HS-5 (cell line): ENCODE measurements around the gene ADAMTSL3.

Experiments used
- DNase-seq: peaks from one replicate; pipeline ENCODE4 v3.0.0-alpha.2; 2012; ENCODE audit warnings: low read depth

The ADAMTSL3 gene, protein sequence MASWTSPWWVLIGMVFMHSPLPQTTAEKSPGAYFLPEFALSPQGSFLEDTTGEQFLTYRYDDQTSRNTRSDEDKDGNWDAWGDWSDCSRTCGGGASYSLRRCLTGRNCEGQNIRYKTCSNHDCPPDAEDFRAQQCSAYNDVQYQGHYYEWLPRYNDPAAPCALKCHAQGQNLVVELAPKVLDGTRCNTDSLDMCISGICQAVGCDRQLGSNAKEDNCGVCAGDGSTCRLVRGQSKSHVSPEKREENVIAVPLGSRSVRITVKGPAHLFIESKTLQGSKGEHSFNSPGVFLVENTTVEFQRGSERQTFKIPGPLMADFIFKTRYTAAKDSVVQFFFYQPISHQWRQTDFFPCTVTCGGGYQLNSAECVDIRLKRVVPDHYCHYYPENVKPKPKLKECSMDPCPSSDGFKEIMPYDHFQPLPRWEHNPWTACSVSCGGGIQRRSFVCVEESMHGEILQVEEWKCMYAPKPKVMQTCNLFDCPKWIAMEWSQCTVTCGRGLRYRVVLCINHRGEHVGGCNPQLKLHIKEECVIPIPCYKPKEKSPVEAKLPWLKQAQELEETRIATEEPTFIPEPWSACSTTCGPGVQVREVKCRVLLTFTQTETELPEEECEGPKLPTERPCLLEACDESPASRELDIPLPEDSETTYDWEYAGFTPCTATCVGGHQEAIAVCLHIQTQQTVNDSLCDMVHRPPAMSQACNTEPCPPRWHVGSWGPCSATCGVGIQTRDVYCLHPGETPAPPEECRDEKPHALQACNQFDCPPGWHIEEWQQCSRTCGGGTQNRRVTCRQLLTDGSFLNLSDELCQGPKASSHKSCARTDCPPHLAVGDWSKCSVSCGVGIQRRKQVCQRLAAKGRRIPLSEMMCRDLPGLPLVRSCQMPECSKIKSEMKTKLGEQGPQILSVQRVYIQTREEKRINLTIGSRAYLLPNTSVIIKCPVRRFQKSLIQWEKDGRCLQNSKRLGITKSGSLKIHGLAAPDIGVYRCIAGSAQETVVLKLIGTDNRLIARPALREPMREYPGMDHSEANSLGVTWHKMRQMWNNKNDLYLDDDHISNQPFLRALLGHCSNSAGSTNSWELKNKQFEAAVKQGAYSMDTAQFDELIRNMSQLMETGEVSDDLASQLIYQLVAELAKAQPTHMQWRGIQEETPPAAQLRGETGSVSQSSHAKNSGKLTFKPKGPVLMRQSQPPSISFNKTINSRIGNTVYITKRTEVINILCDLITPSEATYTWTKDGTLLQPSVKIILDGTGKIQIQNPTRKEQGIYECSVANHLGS (N-terminal part only)

DNA sequence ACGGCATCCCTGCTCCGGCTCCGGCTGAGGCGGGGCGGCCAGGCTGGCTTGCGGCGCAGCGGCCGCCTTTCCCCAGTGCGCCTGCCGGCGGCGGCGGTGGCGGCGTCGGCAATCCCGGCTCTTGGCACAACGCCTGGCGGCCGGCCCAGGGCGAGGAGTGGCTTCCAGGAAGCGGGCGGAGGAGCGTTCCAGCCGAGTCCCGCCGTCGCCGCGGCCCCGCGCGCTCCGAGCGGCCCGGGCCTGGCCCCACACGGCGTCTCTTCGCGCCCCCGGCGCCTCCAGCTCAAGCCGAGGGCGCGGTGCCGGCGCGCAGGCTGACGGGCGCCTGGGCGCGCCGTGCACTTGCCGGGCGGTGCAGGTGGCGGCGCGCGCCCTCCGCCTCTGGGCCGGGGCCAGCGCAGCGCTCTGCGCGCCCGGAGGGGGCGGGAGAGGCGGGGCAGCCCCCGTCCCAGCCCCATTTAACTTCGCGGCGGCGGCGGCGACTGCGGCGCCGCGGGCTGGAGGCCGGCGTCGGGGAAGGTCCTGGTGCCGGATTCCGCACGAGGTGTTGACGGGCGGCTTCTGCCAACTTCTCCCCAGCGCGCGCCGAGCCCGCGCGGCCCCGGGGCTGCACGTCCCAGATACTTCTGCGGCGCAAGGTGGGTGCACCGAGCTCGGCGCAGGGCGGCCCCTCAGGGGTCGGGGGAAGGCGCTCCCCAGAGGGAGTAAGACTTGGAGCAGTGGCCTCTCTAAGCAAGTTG lies at the start of gene ADAMTSL3:
Gene ADAMTSL3, plus strand, starts transcription at position 485 of the 740 bp plus-strand sequence. CDS start 1,639 bp downstream, outside the sequence.
- DNase-seq = no peak

DNA sequence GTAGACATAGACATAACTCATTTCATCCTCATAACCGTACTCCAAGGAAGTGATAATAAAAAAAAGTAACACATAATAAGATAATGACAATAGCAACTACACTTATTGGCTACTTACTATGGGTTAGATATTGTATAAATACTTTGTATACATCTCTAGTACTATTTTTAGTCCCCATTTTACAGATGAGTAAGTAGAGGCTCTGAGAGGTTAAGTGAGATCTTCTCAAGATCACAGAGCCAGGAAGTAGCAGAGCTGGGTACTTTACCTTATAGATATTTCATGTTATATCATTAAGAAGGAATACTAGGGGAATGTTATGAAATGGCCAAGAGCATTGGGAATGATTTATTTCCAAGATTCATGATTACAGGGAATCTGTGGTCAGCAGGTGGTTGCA lies 49.4 kb upstream of the ADAMTSL3 start:
- no peak for DNase-seq

DNA sequence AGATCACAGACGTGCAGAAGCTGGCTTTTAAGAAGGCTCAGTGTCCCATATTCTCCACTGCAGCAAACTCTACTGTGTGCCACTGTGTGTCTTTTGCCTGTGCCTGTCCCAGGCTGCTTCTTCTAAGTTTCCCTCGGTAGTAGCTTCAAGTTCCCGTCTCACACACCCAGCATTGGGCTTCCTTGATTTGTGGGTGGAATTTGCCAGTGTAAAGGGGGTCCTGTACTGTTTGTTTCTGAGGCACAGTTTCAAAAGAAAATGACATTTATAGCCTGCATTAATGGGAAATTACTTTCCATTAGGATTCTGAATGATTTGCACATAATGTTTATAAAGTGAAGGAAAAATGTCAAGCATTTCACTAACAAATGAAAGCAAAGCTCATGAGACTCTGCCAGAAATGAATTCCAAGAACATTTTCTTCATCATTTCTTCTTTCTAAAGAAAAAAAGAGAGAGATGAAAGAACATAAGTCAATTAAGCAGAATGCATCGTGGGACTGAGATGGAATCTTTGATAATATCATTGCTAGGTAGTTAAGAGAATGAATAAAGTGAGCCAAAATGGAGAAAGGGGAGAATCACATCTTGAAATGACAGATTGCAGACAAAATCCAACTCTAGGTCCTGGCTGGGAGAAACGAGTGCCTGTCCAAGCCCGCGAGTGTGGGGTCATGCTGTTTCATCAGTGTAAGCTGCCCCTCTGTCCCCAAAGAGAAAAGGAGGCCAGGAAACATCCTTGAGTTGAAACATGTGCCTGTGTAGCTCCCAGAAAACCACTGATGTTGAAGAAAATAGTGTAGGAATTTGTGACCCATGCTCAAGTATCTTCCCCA lies 48.6 kb upstream of the ADAMTSL3 start:
- no peak for DNase-seq

- no peak for DNase-seq
Observed at GRCh38 chr15:83610132-83610531, 43.8 kb upstream of the ADAMTSL3 start.

GRCh38 chr15:83610901-83611685 lies 42.8 kb upstream of the ADAMTSL3 start:
- DNase-seq = no peak

DNA sequence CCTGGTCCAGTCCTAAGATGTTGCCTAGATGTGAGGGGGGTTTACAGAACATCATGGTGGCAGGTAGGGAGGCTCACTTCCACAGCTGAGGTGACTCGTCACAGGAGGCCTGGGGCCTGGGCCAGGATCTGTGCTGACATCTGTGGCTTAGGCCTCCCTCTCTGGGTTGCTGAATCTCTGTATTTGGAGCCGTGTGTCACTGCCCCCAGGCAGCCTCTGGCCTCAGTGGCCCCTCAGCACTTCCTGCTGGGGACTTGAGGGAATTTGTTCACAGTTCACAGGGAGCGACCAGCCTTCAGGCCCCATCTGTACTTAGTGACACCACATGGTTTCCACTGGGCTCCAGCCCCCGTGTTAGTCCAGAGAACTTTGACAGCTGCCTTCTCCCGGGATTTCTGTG lies 41.7 kb upstream of the ADAMTSL3 start:
- DNase-seq = no peak

- no peak for DNase-seq
Observed at GRCh38 chr15:83612898-83613635, 40.9 kb upstream of the ADAMTSL3 start.

- no peak for DNase-seq
Observed at GRCh38 chr15:83613714-83614113, 40.2 kb upstream of the ADAMTSL3 start.

- no peak for DNase-seq
Observed at GRCh38 chr15:83616840-83617239, 37.1 kb upstream of the ADAMTSL3 start.

- peak; percentile 34 for DNase-seq
Observed at GRCh38 chr15:83626171-83626802, 27.6 kb upstream of the ADAMTSL3 start.

DNA sequence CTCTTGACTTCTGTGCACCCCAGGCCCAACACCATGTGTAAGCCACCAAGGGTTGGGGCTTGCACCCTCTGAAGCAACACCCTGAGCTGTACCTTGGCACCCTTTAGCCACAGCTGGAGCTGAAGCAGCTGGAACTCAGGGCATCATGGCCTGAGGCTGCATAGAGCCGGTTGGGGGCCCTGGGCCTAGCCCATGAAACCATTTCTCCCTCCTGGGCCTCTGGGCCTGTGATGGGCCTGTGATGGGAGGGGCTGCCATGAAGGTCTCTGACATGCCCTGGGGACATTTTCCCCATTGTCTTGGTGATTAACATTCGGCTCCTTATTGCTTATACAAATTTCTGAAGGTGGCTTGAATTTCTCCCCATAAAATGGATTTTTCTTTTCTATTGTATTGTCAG lies 22.4 kb upstream of the ADAMTSL3 start:
- DNase-seq = no peak

GRCh38 chr15:83643201-83643600 lies 10.7 kb upstream of the ADAMTSL3 start:
- DNase-seq = no peak

- peak; percentile 9 for DNase-seq
Observed at GRCh38 chr15:83644439-83644838, 9.5 kb upstream of the ADAMTSL3 start.

DNA sequence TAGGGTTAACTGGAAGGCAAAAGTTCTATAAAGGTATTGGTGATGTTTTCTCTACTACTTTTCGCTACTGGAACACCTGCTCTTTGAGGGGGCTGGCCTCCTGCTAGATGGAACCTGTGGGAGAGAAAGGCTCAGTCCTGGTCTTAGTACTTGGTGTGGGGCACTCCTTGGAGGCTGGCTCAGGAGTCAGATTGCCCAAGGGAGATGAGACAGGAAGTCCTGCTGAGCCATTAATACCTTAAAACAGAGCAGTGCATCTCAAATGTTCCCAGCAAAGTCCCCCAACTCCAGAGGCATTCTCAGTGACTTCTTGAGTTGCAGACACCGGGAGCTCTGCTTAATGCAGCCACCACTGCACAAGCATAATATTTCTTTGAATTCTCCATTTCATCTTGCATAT lies 3.1 kb upstream of the ADAMTSL3 start:
- no peak for DNase-seq

- no peak for DNase-seq
Observed at GRCh38 chr15:83651541-83651940, 2.4 kb upstream of the ADAMTSL3 start.

GRCh38 chr15:83652626-83653204 lies 1.2 kb upstream of the ADAMTSL3 start:
- no peak for DNase-seq

DNA sequence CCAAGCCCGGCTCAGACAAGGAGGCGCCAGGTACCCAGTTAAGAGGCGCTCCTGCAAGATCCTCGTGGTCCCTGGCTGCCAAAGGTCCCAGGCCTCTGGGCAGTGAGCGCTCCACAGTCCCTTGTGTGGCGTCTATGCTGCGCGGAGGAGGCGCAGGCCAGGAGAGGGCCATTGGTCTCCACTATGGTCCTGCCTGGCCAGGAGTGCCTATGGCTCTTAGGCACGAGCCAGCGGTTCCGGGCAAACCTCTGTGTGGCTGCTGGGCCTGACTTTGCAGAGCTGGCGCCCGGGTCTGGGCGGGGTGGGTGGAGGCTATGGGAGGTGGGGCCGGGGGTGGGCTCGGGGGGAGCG lies 660 bp upstream of the ADAMTSL3 start:
- no peak for DNase-seq
